Body of pancreas (tissue), 4 donors: ENCODE measurements around the gene RASD2.

ENCODE experiments used
- CTCF ChIP-seq, 7 experiments: fragments of 450-650 bp in 4 of 7; fragments of 200-600 bp in 3 of 7; sonication (generic) in 3 of 7; IDR thresholded peaks; one replicate each; pipeline ENCODE4 v1.5.1; 2016 to 2019; ENCODE audit warnings: antibody characterized with exemption in 7 of 7
- POLR2A ChIP-seq, 3 donors: fragments of 450-650 bp; IDR thresholded peaks; one replicate each; pipeline ENCODE4 v1.6.1; 2016; ENCODE audit warnings: antibody characterized with exemption in 3 of 3, mild to moderate bottlenecking in 2 of 3

DNA sequence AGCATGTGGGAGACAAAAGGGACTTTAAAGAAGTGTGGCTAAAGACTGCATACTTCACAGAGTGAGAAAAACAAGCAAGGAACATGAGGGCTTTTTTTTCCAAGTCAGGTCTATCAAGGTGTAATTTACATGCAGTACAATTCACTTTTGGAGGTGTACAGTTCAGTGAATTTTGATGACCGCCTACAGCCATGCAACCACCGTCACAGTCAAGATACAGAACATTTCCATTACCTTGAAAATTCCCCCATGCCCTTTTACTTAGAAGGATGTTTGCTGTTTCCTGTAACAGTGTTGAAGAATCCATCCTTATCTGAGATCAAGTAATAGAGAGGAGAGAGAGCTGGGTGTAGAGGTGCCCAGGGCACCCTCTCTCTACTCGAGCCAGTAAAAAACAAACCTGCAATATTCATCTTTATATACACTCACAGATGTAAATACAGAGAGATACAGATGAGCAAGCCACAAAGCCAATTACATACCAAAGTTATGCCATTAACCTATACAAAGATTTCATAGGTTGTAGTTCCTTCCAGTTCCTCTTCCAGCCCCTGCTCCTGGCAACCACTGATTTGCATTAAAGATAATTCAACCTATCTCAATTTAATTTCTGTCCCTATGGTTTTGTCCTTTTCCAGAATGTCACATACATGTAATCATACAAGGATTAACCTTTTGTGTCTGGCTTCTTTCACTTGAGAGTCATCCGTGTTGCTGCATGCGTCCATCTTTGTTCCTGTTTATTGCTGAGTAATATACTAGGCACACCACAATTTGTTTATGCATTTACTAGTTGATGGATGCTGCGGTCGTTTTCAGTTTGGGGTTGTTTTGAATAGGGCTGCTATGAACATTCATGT, 35.0 kb upstream of the RASD2 start:
- no peak for TF ChIP-seq CTCF (IDR thresholded peaks at IDR 0.05)
- no peak for TF ChIP-seq POLR2A (IDR thresholded peaks at IDR 0.05)
